GM12891 (cell line): Measurements from ENCODE around the gene EPHA8.

ENCODE experiments used
- POLR2A ChIP-seq: IDR thresholded peaks from 2 replicates; pipeline ENCODE4 v1.6.1; 2011; ENCODE audit warnings: low read depth, low read length, control low read depth
- POLR2AphosphoS5 ChIP-seq: IDR thresholded peaks from 2 replicates; pipeline ENCODE4 v1.6.1; 2011; ENCODE audit warnings: low read depth, low read length, control low read depth
- POU2F2 ChIP-seq: IDR thresholded peaks from 2 replicates; pipeline ENCODE4 v1.6.1; 2011; ENCODE audit warnings: low read depth, mild to moderate bottlenecking, control low read depth, low read length, moderate library complexity
- SPI1 ChIP-seq: IDR thresholded peaks from 2 replicates; pipeline ENCODE4 v1.6.1; 2011; ENCODE audit warnings: low read depth, low read length, control low read depth
- TAF1 ChIP-seq: IDR thresholded peaks from 2 replicates; pipeline ENCODE4 v1.6.1; 2011; ENCODE audit warnings: low read depth, low read length, control low read depth

GRCh38 chr1:22537441-22538139 lies 25.7 kb upstream of the EPHA8 start:
- TF ChIP-seq TAF1 (no peak), POLR2AphosphoS5 (no peak), SPI1 (no peak), POLR2A (no peak), POU2F2 (no peak)
